Mammary epithelial cell (primary cell): ENCODE measurements around the gene CFAP20DC.

Source experiments
- CTCF ChIP-seq, 2 donors: IDR thresholded peaks in 1 of 2; conservative IDR thresholded peaks in 1 of 2; 2 replicates each; pipeline ENCODE4 v1.5.1; 2011 to 2012; ENCODE audit warnings: inconsistent platforms in 2 of 2, low read length in 2 of 2, mild to moderate bottlenecking in 2 of 2, control low read depth in 1 of 2, low read depth in 1 of 2; ENCODE audit not compliant: insufficient read depth in 1 of 2; ENCODE audit errors: extremely low read depth in 1 of 2
- EZH2 ChIP-seq: IDR thresholded peaks from 2 replicates; pipeline ENCODE4 v1.6.1; 2012; ENCODE audit warnings: low read length, inconsistent platforms, borderline replicate concordance

- TF ChIP-seq CTCF (conservative IDR thresholded peaks at IDR 0.05 in 1 of 2, IDR thresholded peaks at IDR 0.05 in 1 of 2; ENCODE audit: extremely low read depth in 1 of 2, insufficient read depth in 1 of 2, low read depth in 1 of 2, low read length in 2 of 2) (no peak), EZH2 (no peak)
Observed at GRCh38 chr3:58784888-58785287, 264.9 kb downstream of the CFAP20DC start.
